ELR (cell line): ENCODE measurements around the gene CEL.
A peak's percentile ranks its signal among the peaks of the same experiment; 100 is the strongest.
"Not testable (repeated sequence)": the region's sequence is repeated elsewhere in the genome, so short reads cannot be mapped to it uniquely, and the experiment has no call there.

ENCODE experiments used
- DNase-seq: peaks from one replicate; pipeline ENCODE4 v3.0.0-alpha.2; 2015; ENCODE audit warnings: low read depth

The CEL gene

DNA sequence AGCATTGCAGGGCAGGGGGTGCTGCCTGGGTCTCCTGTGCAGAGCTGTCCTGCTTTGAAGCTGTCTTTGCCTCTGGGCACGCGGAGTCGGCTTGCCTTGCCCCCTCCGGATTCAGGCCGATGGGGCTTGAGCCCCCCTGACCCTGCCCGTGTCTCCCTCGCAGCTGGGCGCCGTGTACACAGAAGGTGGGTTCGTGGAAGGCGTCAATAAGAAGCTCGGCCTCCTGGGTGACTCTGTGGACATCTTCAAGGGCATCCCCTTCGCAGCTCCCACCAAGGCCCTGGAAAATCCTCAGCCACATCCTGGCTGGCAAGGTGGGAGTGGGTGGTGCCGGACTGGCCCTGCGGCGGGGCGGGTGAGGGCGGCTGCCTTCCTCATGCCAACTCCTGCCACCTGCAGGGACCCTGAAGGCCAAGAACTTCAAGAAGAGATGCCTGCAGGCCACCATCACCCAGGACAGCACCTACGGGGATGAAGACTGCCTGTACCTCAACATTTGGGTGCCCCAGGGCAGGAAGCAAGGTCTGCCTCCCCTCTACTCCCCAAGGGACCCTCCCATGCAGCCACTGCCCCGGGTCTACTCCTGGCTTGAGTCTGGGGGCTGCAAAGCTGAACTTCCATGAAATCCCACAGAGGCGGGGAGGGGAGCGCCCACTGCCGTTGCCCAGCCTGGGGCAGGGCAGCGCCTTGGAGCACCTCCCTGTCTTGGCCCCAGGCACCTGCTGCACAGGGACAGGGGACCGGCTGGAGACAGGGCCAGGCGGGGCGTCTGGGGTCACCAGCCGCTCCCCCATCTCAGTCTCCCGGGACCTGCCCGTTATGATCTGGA, 2.7 kb downstream of the CEL start:
- no peak for DNase-seq

DNA sequence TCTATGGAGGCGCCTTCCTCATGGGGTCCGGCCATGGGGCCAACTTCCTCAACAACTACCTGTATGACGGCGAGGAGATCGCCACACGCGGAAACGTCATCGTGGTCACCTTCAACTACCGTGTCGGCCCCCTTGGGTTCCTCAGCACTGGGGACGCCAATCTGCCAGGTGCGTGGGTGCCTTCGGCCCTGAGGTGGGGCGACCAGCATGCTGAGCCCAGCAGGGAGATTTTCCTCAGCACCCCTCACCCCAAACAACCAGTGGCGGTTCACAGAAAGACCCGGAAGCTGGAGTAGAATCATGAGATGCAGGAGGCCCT, 3.2 kb downstream of the CEL start:
- no peak for DNase-seq

DNA sequence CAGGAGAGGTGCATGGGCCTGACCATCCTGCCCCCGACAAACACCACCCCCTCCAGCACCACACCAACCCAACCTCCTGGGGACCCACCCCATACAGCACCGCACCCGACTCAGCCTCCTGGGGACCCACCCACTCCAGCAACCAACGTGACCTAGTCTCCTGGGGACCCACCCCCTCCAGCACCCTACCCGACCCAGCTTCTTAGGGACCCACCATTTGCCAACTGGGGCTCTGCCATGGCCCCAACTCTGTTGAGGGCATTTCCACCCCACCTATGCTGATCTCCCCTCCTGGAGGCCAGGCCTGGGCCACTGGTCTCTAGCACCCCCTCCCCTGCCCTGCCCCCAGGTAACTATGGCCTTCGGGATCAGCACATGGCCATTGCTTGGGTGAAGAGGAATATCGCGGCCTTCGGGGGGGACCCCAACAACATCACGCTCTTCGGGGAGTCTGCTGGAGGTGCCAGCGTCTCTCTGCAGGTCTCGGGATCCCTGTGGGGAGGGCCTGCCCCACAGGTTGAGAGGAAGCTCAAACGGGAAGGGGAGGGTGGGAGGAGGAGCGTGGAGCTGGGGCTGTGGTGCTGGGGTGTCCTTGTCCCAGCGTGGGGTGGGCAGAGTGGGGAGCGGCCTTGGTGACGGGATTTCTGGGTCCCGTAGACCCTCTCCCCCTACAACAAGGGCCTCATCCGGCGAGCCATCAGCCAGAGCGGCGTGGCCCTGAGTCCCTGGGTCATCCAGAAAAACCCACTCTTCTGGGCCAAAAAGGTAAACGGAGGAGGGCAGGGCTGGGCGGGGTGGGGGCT, 4.6 kb downstream of the CEL start:
- DNase-seq, result no peak

DNA sequence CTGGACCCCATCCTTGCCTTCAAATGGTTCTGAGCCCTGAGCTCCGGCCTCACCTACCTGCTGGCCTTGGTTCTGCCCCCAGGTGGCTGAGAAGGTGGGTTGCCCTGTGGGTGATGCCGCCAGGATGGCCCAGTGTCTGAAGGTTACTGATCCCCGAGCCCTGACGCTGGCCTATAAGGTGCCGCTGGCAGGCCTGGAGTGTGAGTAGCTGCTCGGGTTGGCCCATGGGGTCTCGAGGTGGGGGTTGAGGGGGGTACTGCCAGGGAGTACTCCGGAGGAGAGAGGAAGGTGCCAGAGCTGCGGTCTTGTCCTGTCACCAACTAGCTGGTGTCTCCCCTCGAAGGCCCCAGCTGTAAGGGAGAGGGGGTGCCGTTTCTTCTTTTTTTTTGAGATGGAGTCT, 5.2 kb downstream of the CEL start:
- no peak for DNase-seq

DNA sequence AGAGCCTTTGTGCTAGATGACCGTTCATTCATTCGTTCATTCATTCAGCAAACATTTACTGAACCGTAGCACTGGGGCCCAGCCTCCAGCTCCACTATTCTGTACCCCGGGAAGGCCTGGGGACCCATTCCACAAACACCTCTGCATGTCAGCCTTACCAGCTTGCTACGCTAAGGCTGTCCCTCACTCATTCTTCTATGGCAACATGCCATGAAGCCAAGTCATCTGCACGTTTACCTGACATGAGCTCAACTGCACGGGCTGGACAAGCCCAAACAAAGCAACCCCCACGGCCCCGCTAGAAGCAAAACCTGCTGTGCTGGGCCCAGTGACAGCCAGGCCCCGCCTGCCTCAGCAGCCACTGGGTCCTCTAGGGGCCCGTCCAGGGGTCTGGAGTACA, 6.0 kb downstream of the CEL start:
- DNase-seq, result no peak

DNA sequence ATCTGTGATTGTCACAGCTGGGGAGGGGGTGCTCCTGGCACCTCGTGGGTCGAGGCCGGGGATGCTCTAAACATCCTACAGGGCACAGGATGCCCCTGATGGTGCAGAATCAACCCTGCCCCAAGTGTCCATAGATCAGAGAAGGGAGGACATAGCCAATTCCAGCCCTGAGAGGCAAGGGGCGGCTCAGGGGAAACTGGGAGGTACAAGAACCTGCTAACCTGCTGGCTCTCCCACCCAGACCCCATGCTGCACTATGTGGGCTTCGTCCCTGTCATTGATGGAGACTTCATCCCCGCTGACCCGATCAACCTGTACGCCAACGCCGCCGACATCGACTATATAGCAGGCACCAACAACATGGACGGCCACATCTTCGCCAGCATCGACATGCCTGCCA, 6.7 kb downstream of the CEL start:
- not testable (repeated sequence) for DNase-seq

DNA sequence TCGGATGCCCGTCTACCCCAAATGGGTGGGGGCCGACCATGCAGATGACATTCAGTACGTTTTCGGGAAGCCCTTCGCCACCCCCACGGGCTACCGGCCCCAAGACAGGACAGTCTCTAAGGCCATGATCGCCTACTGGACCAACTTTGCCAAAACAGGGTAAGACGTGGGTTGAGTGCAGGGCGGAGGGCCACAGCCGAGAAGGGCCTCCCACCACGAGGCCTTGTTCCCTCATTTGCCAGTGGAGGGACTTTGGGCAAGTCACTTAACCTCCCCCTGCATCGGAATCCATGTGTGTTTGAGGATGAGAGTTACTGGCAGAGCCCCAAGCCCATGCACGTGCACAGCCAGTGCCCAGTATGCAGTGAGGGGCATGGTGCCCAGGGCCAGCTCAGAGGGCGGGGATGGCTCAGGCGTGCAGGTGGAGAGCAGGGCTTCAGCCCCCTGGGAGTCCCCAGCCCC, 8.8 kb downstream of the CEL start:
- not testable (repeated sequence) for DNase-seq

DNA sequence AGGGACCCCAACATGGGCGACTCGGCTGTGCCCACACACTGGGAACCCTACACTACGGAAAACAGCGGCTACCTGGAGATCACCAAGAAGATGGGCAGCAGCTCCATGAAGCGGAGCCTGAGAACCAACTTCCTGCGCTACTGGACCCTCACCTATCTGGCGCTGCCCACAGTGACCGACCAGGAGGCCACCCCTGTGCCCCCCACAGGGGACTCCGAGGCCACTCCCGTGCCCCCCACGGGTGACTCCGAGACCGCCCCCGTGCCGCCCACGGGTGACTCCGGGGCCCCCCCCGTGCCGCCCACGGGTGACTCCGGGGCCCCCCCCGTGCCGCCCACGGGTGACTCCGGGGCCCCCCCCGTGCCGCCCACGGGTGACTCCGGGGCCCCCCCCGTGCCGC, 9.2 kb downstream of the CEL start:
- not testable (repeated sequence) for DNase-seq

DNA sequence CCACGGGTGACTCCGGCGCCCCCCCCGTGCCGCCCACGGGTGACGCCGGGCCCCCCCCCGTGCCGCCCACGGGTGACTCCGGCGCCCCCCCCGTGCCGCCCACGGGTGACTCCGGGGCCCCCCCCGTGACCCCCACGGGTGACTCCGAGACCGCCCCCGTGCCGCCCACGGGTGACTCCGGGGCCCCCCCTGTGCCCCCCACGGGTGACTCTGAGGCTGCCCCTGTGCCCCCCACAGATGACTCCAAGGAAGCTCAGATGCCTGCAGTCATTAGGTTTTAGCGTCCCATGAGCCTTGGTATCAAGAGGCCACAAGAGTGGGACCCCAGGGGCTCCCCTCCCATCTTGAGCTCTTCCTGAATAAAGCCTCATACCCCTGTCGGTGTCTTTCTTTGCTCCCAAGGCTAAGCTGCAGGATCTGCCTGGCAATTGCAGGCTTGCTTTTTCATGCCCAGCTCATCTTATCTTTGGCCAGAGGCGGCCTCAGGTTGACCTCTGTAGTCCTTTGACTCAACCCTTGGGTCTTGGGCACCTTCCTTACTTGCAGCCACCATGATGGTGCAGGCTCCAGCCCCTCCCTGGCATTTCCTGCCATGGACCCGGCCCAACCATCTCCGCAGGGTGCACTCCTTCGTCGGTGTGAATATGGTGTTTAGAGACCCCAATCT, 9.8 kb downstream of the CEL start:
- no peak for DNase-seq

DNA sequence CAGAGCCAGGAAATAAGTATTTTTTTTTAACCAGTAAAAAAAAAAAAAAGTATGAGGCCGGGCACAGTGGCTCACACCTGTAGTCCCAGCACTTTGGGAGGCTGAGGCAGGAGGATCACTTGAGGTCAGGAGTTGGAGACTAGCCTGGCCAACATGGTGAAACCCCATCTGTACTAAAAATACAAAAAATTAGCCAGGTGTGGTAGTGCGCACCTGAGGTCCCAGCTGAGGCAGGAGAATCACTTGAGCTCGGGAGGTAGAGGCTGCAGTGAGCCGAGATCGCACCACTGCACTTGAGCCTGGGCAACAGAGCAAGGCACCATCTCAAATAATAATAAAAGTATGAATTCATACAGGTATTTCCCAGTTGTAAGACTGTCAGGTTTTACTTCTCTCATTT, 10.4 kb downstream of the CEL start:
- DNase-seq, result not testable (repeated sequence)

DNA sequence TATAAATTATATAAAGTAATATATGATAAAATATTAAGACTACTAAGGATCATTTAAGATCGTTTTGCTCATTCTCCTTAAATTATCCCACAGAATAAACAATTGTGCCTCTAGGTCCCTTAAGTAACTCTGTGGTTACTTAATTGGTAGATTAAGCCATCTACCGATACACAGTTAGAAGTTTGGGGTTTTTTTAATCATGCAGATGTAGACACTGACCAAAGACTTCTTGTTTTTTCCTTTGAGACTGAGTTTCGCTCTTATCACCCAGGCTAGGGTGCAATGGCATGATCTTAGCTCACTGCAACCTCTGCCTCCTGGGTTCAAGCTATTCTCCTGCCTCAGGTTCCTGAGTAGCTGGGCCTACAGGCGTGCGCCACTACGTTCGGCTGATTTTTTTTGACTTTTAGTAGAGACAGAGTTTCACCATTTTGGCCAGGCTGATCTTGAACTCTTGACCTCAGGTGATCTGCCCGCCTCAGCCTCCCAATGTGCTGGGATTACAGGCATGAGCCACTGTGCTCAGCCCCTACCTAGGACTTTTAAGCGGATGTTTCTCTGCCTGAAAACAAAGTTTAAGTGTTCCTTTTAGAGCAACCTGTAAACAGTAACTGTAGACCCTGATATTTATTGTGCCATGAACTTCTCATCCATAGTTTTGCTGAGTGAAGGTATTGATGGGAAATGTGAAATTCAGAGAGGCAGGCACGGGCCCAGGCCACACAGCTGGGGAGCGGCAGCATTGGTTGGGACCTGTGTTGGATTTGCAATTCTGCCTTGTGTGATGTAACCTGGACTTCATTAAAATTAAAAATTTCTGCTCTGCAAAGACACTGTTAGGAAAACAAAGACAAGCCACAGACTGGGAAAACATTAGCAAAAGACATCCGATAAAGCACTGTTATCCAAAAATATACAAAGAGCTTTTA, 11.6 kb downstream of the CEL start:
- DNase-seq, result no peak

DNA sequence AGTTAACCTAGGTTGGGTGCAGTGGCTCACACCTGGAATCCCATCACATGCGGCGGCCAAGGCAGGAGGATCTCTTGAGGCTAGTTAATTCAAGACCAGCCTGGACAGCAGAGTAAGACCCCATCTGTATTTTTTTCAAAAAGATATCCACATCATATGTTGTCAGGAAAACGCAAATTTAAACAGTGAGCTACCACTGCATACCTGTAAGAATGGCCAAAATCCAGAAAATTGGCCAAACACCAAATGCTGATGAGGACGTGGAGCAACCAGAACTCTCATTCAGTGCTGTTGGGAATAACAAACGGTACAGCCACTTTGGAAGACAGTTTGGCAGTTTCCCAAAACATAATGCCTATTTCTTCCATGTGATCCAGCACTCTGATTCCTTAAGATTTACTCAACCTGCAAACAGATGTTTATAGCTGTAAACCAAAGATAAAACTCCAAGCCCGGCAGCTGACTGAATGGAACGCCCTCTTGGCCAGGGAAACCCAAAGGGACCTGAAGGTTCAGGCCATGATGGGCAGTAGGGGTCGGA, 12.4 kb downstream of the CEL start:
- DNase-seq, result peak; percentile 16

DNA sequence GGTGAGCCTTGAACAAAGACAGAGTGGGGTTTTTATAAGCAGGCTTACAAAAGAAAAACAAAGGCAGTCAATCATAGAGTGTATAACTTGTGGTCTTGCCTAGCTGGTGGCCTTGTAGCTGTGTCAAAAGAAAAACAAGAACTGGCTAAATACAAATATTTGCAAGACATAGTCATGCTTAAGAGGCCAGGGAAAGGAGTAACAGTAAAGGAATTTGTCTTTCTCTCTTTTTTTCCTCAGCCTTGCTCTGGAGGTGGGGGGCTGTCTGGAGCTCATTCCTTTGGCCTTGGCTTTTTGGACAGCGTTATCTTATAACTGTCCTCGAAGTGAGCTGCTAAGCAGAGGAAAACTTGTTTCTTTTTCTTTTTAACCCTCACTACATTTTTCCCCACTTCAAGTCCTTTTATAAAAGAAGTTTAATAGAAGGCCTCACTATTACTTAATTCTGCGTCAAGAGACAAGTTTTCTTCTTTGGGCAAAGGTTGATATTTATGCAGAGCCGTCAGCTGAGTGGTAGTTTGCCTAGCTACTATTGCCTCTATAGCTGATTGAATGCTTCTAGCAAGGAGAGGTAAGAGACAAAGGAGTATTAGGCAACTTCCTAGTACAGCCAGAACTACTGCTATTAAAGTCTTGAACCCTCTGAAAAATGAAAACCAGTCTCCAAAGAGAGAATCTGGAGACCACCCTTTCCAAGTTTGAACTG, 14.3 kb downstream of the CEL start:
- peak; percentile 84 for DNase-seq

DNA sequence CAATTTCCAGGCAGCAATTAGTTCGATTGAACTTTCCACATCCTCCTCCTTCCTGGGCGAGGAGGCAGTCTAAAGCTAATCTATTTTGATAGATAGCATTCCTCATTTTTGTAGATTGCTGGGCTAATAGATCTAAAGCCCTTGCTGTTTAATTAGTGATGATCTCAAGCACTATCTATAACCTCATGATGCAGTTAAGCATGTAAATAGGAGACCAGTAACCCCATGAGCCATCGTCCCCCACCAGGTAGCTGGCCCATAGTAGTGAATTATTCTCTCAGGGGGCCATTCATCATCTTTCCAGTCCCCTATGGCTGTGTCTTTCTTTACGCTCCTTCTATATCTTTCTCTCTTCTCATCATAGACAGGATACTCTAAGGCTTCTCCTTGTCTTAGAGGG, 14.9 kb downstream of the CEL start:
- DNase-seq, result no peak

DNA sequence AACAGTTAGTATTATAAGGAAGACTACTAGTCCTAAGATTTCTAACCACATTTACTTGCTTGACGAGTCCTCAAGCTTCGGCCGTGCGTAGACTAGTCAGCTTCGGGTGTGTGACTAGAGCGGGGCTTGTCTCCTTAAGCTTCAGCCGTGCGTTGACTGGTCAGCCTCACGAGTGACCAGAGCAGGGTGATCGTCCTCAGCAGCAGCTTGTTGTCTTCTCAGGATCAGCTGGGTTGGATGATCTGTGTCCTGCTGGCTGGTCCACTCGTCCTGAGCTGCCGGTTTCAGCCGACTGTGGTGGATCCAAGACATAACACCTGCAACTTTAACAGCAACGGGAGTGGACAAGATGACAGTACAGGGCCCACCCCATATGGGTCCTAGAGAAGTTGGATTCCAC, 16.7 kb downstream of the CEL start:
- no peak for DNase-seq

DNA sequence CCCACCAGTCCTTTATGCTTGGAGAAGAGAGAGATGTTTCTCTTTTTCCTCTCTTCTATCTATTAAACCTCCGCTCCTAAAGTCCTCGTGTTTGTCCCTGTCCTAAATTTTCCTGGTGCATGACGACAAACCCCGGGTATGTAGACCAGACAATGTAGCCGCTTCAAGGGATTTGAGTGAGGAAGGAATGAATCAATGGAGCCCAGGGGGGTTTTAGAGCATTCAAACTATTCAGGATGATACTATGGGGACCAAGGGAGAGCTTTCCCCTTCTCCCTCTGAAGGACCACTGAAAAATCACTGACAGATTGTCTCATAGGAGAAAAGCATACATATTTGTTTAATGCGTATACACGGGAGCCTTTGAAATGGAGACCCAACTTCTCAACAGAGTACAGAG, 18.4 kb downstream of the CEL start:
- DNase-seq, result no peak

DNA sequence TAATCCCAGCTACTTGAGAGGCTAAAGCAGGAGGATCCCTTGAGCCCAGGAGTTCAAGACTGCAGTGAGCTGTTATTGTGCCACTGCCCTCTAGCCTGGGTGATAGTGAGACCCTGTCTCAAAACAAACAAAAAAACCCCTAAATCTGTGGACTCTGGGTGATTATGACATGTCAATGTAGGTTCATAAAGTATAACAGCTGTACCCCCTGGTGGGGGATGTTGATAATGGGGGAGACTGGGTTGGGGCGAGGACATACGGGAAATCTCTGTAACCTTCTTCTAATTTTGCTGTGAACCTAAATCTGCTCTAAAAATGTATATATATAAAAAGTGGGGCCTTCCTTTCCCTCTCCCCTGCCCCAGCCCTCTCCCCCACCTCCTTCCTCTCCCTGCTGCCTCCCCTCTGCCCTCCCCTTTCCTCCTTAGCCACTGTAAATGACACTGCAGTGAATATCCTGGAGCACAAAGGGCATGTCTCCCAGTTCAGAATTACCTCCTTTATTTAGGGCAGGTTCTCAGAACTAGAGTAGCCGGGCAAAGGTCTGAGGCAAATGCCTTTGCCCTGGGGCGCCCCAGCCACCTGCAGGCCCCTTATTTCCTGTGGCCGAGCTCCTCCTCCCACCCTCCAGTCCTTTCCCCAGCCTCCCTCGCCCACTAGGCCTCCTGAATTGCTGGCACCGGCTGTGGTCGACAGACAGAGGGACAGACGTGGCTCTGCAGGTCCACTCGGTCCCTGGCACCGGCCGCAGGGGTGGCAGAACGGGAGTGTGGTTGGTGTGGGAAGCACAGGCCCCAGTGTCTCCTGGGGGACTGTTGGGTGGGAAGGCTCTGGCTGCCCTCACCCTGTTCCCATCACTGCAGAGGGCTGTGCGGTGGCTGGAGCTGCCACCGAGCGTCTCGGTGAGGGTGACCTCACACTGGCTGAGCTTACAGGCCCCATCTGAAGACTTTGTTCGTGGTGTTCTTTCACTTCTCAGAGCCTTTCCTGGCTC, 19.3 kb downstream of the CEL start:
- DNase-seq, result not testable (repeated sequence)

DNA sequence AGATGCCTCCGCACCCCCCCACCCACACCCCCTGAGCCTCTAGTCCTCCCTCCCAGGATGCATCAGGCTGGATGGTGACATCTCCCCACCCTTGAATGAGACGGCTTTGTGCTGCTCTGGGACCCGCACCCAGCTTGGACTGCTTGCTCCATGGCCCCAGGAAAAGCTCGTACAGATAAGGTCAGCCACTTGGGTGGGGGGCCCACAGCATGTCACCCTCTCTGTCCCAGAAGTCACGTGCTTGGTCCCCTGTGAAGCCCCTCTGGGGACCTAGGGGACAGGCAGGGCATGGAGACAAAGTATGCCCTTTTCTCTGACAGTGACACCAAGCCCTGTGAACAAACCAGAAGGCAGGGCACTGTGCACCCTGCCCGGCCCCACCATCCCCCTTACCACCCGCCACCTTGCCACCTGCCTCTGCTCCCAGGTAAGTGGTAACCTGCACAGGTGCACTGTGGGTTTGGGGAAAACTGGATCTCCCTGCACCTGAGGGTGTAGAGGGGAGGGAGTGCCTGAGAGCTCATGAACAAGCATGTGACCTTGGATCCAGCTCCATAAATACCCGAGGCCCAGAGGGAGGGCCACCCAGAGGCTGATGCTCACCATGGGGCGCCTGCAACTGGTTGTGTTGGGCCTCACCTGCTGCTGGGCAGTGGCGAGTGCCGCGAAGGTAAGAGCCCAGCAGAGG, 20.3 kb downstream of the CEL start:
- not testable (repeated sequence) for DNase-seq

DNA sequence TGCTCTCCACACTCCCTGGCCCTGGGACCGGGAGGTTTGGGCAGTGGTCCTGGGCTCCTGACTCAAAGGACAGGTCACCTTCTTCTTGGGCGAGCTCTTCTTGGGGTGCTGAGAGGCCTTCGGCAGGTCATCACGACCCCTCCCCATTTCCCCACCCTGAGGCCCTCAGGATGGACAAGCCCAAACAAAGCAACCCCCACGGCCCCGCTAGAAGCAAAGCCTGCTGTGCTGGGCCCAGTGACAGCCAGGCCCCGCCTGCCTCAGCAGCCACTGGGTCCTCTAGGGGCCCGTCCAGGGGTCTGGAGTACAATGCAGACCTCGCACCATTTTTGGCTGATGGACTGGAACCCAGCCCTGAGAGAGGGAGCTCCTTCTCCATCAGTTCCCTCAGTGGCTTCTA, 21.9 kb downstream of the CEL start:
- not testable (repeated sequence) for DNase-seq
